Liver (tissue), 3 donors: ENCODE results near the gene UNC79.

Experiments used
- CTCF ChIP-seq: fragments of 150-350 bp; IDR thresholded peaks from 2 replicates; pipeline ENCODE4 v1.5.1; 2017; ENCODE audit warnings: improper control_type of control experiment, low read depth, low read length; ENCODE audit not compliant: missing input control
- SP1 ChIP-seq: IDR thresholded peaks from 2 replicates; pipeline ENCODE4 v1.6.1; 2018; ENCODE audit warnings: antibody characterized with exemption, mild to moderate bottlenecking
- TAF1 ChIP-seq: conservative IDR thresholded peaks from 2 replicates; pipeline ENCODE4 v1.6.1; 2016; ENCODE audit warnings: antibody characterized with exemption, mild to moderate bottlenecking
- YY1 ChIP-seq: IDR thresholded peaks from 2 replicates; pipeline ENCODE4 v1.6.1; 2016; ENCODE audit warnings: antibody characterized with exemption, mild to moderate bottlenecking
- TF ChIP-seq, protein P1 (sequence below): IDR thresholded peaks from 2 replicates; pipeline ENCODE4 v1.6.1; 2016; ENCODE audit warnings: antibody characterized with exemption
- TF ChIP-seq, protein P2 (sequence below): IDR thresholded peaks from 2 replicates; pipeline ENCODE4 v1.6.1; 2016; ENCODE audit warnings: antibody characterized with exemption
- donor health status: healthy.
- donor health status: healthy.

DNA sequence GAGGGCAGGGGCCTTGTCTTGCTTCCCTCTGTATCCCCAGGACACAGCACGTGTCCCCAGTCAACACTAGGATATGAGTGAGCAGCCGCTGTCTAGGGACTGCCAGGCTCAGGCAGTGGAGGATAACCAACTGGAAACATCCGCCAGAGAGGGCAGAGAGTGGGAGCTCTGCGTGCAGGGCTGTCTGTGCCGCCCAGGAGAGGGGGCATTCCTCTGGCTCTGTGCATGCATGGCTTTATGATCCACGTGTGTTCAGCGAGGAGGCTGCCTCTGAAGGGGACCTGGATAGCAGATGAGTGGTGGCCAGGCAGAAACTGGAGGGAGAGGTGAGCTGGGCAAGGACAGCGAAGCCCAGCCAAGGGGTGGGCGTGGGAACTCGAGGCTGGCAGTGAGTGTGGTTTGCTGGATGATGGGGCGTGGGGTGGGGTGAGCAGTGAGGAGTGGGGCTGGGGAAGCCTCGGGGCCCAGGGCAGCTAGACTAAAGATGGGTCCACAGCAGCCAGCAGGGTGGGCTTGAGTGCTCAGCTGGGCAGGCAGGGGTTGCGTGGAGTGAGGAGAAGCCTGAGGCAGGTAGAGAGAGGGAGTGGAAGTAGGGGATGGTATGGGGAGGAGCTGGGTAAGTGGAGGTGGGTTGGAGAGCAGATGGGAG is 284.7 kb downstream of the UNC79 start:
- TF ChIP-seq, protein P1, sequence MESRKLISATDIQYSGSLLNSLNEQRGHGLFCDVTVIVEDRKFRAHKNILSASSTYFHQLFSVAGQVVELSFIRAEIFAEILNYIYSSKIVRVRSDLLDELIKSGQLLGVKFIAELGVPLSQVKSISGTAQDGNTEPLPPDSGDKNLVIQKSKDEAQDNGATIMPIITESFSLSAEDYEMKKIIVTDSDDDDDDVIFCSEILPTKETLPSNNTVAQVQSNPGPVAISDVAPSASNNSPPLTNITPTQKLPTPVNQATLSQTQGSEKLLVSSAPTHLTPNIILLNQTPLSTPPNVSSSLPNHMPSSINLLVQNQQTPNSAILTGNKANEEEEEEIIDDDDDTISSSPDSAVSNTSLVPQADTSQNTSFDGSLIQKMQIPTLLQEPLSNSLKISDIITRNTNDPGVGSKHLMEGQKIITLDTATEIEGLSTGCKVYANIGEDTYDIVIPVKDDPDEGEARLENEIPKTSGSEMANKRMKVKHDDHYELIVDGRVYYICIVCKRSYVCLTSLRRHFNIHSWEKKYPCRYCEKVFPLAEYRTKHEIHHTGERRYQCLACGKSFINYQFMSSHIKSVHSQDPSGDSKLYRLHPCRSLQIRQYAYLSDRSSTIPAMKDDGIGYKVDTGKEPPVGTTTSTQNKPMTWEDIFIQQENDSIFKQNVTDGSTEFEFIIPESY, result no peak
- TF ChIP-seq CTCF (no peak), TAF1 (no peak), YY1 (no peak), SP1 (no peak)
- TF ChIP-seq, protein P2, sequence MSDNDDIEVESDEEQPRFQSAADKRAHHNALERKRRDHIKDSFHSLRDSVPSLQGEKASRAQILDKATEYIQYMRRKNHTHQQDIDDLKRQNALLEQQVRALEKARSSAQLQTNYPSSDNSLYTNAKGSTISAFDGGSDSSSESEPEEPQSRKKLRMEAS, result no peak
